ENCODE measurements around the gene DGKG.

GRCh38 chr3:186234152-186234551, 127.9 kb downstream of the DGKG start:
- TF ChIP-seq CTCF (IDR thresholded peaks at IDR 0.05) (no peak), POLR2A (IDR thresholded peaks at IDR 0.05) (no peak)

All from breast epithelium (tissue), 3 donors.